Epidermal melanocyte (primary cell): Measurements from ENCODE around the gene COPZ1.

ENCODE experiments used
- DNase-seq: peaks from one replicate; pipeline ENCODE4 v3.0.0; 2011; ENCODE audit warnings: low spot score; ENCODE audit not compliant: insufficient read length

Gene COPZ1

GRCh38 chr12:54358191-54358944 lies 33.4 kb downstream of the COPZ1 start:
- no peak for DNase-seq

- DNase-seq, result peak; percentile 96
Observed at GRCh38 chr12:54358945-54359761, 34.2 kb downstream of the COPZ1 start.

GRCh38 chr12:54359762-54360351 lies 34.9 kb downstream of the COPZ1 start:
- no peak for DNase-seq

GRCh38 chr12:54360717-54361456 lies 36.0 kb downstream of the COPZ1 start:
- DNase-seq, result no peak

GRCh38 chr12:54363047-54363446 lies 38.1 kb downstream of the COPZ1 start:
- no peak for DNase-seq

DNA sequence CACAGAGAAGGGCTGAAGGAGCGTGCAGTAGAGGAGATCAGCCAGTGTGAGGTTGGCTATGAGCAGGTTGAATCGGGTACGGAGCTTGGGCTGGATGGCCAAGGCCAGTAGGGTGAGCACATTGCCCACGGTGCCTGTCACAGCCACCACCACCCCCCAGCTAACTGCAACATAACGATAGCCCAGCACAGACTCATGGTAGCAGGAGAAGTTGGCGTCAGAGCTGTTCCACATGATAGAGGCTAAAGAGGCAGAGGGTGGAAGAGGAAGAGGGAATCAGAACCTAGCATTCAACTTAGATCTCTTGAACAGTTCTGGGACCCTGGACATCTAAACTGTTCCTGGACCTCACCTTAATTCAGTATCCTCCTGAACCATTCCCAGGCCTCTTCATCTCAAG lies 38.7 kb downstream of the COPZ1 start:
- DNase-seq, result no peak

- no peak for DNase-seq
Observed at GRCh38 chr12:54364413-54364812, 39.5 kb downstream of the COPZ1 start, which contains the start of gene GPR84. TSS of gene GPR84 (minus strand) at chr12:54364486. CDS start at chr12:54363851, 635 bp downstream.

GRCh38 chr12:54368025-54368708 lies 43.2 kb downstream of the COPZ1 start:
- DNase-seq, result no peak

DNA sequence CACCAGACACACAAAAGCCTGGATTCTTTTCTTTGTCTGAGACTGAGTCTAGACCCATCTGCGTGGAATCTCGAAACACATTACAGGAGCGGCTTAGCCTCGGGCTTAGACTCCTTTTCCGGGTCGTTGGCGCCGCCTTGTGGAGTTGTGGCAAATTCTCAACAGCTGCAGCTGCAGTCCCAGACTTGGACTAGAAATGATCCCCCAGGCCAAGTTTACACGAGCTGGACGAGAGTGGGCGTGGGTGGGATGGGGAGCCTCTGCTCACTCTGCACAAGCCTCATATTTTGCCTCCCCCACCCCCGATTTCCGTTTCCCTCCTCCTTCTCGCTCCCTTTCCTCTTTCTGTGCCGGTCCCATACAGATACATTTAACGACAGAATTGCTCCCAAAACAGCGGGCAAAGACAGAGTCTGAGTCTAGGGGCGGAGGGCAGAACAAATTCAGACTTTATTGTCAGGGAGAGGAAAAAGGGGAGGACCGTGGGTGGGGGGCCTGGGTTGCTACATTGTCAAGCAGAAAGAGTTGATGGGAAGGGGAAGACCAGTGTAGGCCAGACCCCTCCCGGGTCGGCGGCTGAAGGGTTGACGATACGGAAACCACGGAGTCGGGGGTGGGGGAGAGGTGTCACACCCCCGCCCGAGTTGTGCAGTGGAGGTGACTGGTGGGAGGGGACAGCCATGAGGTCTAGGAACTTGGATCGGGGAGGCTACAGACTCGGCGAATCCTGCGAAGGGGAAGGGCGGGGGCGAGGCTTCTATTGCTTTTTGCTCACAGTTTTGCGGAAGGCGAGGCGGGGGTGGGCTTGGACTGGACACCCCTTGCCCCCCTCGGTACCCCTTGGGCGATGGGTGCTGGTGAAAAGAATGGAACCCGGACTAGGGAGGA lies 44.0 kb downstream of the COPZ1 start:
- peak; percentile 77 for DNase-seq

DNA sequence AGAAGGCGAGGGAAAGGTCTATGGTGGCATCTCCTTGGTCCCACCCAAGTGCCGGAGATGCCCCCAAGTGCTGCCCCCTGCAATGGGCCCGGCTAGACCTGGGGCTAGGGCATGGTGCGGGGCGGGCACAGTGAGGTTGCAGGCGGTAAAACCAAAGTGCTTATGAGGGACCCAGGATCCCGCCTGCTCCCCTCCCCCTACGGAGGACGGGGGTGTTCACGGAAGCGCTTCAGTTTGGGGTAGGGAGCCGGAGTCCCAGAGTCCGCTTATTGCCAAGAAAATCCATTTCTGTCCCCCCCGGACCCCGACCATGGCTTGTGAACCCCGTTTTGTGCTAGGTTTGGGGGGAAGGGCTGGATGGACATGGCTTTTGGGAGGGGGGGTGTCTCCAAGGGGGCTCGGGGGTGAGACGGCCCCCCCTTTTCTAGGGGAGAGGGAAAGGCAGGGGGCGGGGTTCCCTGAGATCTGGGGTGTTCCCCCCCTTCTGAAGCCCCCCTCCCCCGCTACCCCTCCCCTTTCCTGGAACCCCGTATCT lies 44.7 kb downstream of the COPZ1 start:
- DNase-seq, result no peak

DNA sequence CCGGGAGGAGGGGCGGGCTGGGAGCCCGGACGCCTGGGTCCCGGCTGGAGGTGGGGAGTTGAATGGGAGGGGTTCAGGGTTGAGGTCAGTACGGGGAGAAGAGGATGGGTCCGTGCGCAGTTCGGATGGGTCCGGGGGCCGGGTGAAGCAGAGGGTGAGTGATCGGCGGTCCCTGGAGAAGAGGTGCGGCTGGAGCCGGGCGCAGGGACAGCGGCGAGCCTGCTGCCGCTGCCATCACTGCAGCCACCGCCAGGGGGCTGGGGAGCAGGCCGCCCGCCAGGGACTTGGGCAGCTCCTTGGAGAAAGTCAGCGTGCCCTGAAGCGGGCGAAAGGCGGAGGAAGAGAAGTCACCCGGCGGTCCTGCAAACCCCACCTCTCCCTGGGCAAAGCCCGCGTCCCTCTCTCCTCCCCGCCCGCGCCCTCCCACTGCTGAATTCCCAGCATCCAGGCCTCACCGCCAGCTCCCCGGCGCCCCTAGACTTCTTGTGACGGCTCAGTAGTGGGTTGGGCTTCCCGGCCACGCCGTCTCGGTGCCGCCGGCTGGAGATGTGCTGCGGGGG lies 45.3 kb downstream of the COPZ1 start:
- DNase-seq, result peak; percentile 86

DNA sequence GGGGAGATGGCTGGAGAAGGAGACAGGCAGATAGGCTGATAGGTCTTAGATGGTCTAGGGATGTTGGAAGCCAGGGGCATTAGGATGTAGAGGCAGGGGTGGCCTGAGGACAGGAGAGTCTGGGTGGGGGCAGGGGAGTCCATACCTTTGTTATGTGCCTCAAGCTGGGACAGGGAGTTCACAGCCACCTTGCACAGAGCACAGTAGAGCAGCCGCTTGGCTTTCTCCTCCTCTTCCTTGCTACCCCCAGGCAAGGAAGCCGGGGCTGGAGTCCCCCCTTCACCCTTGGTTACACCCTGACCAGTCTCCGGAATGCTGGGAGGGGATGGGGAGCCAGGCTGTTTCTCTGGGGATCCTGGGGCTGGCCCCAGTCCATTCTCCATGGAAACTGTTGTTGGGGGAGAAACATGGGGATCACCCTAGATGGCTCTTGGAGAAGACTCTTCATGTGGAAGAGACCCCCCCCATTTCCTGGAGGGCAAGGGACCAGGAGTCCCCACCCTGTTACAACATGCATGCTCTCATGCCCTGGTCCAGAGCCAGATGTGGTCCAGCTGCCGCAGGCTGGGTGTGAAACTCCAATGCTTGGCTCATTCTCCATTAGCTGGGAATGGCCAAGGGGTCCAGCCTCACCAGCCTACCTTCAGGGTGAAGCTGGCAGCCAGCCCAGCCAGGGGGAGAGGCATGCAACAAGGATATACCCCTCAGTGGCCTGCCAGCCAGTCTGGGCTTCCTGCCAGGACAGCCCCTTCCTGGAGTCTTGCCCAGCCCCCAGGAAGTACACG lies 46.6 kb downstream of the COPZ1 start:
- no peak for DNase-seq

DNA sequence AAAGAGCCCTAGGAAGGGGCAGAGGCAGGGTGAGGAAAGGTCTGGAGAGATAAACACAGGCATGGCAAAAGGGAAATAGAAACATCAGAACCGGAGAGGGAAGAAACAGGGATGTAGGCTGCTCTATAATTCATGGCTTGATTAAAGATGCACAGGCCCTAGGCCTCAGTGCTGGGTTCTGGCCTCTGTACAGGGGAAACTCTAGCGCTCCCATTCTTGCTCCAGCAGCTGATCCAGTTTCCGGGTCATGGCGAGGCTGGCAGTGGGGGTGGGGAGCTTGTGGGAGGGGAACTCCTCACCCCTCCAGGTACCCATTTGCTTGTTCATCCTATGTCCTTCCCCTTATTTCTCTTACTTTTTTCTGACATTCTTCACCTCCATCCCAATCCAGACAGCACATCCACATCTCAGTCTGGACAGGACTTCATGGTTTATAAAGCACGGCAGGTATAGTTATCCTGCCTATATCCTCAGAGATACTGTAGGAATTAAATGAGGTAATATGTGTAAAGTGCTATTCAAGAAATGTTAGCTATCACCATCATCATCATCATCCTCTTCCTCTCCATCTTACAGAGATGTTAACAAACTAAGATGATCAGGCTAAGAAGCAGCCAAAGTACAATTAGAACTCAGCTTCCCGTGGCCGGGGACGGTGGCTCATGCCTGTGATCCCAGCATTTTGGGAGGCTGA lies 47.3 kb downstream of the COPZ1 start:
- no peak for DNase-seq

DNA sequence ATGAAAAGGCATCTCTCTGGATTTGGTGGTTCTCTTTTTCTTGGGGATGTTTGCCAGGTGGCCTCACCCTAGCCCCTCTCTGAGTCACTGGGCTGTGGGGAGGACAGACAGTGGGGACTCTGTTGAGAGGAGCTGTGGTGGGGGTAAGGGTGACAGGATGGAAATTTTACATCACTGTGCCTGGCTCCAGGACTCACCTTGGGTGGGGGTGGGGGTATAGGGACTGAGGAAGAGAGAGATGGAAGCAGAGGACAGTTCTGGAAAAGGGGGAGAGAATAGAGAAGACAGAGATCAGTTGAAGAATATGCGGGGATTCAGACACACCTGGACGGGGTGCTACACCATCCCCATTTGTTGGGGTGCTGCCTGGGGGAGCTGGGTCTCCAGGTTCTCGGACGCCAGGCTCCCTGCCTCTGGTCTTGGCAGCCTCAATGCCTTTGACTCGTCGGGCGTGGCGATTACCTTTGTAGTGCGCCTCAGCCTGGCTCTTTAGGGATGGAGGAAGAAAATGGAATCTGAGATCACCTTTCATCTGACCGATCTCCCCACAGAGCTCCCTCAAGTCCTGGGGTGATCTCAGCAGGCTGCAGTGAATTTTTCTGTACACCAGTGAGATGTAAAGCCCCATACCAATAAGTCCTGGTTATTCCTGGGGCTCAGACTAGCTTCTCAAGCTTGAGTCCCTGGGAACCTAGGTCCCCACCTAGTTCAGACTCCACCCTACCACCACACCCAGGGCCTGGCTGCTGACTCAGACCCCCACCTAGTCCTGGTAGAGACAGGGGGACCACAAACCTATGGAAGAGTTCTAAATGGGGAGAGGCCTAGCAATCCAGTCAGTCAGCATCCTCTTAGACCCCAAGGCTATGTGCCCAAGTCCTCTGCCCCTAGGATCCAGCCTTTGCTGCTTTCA lies 49.0 kb downstream of the COPZ1 start:
- DNase-seq, result no peak

DNA sequence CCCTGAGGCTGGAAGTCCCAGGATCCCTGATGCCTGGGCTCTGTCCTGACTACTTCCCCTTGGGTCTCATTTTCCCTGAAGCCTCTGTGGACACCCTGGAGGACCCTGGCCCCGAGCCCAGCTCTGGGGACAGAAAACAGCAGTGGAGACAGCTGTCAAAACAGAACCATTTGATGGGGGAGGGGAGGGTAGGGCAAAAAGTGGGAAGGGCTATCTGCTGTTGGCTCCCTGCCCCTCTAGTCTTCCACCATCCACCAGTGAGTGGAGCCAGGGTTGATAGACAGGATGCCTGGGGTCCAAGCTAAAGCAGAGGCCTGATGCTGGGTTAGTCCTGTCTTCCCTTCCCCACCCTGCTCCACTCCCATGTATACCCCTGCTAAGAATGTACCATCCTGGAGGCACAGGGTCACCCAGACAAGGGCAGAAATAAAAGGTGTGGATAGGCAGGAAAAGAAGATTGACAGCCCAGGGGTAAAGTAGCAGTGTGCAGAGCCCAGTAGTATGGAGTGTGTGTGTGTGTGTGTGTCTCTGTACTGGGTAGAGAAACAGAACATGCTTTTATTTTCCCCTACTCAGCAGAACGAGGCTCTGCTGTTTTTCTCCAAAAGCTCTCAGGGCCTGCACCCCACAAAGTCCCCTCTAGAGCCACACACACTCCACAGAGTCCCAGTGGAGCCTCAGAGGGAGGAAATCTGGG lies 49.8 kb downstream of the COPZ1 start:
- no peak for DNase-seq

GRCh38 chr12:54375259-54375579 lies 50.3 kb downstream of the COPZ1 start:
- no peak for DNase-seq
